CD4-positive, alpha-beta T cell (primary cell): Measurements from ENCODE around the gene ZRSR2. TPM values are rescaled to one million over a fixed set of nuclear protein-coding genes. Genes with fewer than 3 reads are reported as not detected.
A peak's percentile ranks its signal among the peaks of the same experiment; 100 is the strongest.

Experiments used
- ATAC-seq: fragments of 200-7000 bp; cut with Tn5 transposase; one replicate; pipeline ENCODE4 v1.10.0; 2022; ENCODE audit warnings: mild to moderate bottlenecking; ENCODE audit not compliant: poor library complexity
- CTCF ChIA-PET: fragments of 350-600 bp; sonication (Branson Sonifier 250); formaldehyde crosslinking; loops from one replicate; lab custom pipeline; 2021; ENCODE audit warnings: antibody characterized with exemption, inconsistent platforms; lab: Charles Lee
- POLR2A ChIA-PET: fragments of 350-600 bp; sonication (Branson Sonifier 250); formaldehyde crosslinking; loops from one replicate; lab custom pipeline; 2021; ENCODE audit warnings: antibody characterized with exemption, inconsistent platforms; lab: Charles Lee
- DNase-seq, 14 experiments: peaks; one replicate each; pipeline ENCODE4 v3.0.0-alpha.2; 2013 to 2020; ENCODE audit warnings: mixed read lengths in 2 of 14
- H3K27ac ChIP-seq, 2 donors: one replicate each; pipeline versions ENCODE4 v1.5.1 to v1.7.0; 2013; ENCODE audit warnings: low read length in 2 of 2, low read depth in 1 of 2, mild to moderate bottlenecking in 1 of 2
- H3K27me3 ChIP-seq, 2 experiments: 1 replicate in 1 of 2; 2 replicates in 1 of 2; pipeline versions ENCODE4 v1.6.1 to v1.7.0; 2013; ENCODE audit warnings: low read length in 2 of 2, control low read depth in 1 of 2, mild to moderate bottlenecking in 1 of 2, moderate library complexity in 1 of 2; ENCODE audit not compliant: insufficient read depth in 2 of 2, control insufficient read depth in 1 of 2
- H3K36me3 ChIP-seq: one replicate; pipeline ENCODE4 v1.6.1; 2013; ENCODE audit warnings: low read length, control low read depth; ENCODE audit not compliant: insufficient read depth
- H3K4me1 ChIP-seq: one replicate; pipeline ENCODE4 v1.6.1; 2013; ENCODE audit warnings: low read length, control low read depth; ENCODE audit not compliant: insufficient read depth
- H3K4me3 ChIP-seq: one replicate; pipeline ENCODE4 v1.5.1; 2013; ENCODE audit warnings: mild to moderate bottlenecking, low read length, moderate library complexity
- H3K9me3 ChIP-seq, 2 experiments: 1 replicate in 1 of 2; 2 replicates in 1 of 2; pipeline versions ENCODE4 v1.6.1 to v1.7.0; 2013; ENCODE audit warnings: low read length in 2 of 2, mild to moderate bottlenecking in 2 of 2, control low read depth in 1 of 2, moderate library complexity in 1 of 2; ENCODE audit not compliant: control insufficient read depth in 1 of 2, insufficient read depth in 1 of 2
- H3K27ac Mint-ChIP-seq: one replicate; pipeline ENCODE4 v1.8.0; 2020; ENCODE audit warnings: mixed read lengths
- H3K27me3 Mint-ChIP-seq: one replicate; pipeline ENCODE4 v1.8.0; 2021; ENCODE audit warnings: mixed read lengths
- H3K36me3 Mint-ChIP-seq: one replicate; pipeline ENCODE4 v1.8.0; 2021; ENCODE audit warnings: low read depth, mixed read lengths
- H3K4me1 Mint-ChIP-seq: one replicate; pipeline ENCODE4 v1.8.0; 2021; ENCODE audit warnings: low read depth, mixed read lengths
- H3K4me3 Mint-ChIP-seq: one replicate; pipeline ENCODE4 v1.8.0; 2020; ENCODE audit warnings: mild to moderate bottlenecking, mixed read lengths
- H3K9me3 Mint-ChIP-seq: one replicate; pipeline ENCODE4 v1.8.0; 2020; ENCODE audit warnings: mixed read lengths
- CTCF ChIP-seq: fragments of 200-600 bp; IDR thresholded peaks from one replicate; pipeline ENCODE4 v1.8.0; 2022; ENCODE audit warnings: antibody characterized with exemption, mild to moderate bottlenecking
- intact Hi-C, 2 experiments: fragments of 100-400 bp; cut with DNase I in 1 of 2; cut with micrococcal nuclease in 1 of 2; formaldehyde crosslinking; loops; one replicate each; pipeline versions ENCODE4 v1.15.1 to v1.9.0; 2023 to 2025; cut with DNase I, micrococcal nuclease
- total RNA-seq, 174 experiments: library from RNA in 2 of 174; stranded (reverse) in 2 of 174; gene quantifications; one replicate each; pipeline ENCODE4 v1.2.3 and lab custom pipeline; 2021 to 2026

The ZRSR2 gene
- total RNA-seq, 2 experiments from 2014 or later: 18.4 to 21.1 TPM

DNA sequence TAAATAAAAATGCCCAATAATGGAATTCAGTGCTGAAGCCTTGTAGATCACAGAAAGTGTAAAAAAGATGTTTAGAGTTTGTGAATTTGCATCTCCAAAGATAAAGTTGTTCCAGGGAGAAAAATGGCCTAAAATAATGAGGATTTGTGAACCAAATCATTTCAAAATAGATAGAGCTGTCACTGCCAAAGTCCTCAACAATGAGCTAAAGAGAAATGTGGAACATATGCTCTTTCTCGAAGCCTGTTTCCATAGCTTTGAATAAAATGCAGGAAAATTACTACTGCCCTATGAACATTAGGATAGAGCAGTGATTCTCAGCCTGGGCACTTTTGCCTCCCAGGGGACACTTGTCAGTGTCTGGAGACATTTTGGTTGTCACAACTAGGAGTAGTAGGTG lies 67.8 kb downstream of the ZRSR2 start:
- Histone ChIP-seq H3K27me3 (no peaks in the 10 kb centered on the region), H3K4me3 (no peak overlapping the region), H3K27ac (no peak overlapping the region), H3K9me3 (no peaks in the 10 kb centered on the region), H3K36me3 (no peaks in the 10 kb centered on the region), H3K4me1 (peaks cover 5% of the 10 kb centered on the region)
- Mint-ChIP-seq H3K4me3 (no peak overlapping the region), H3K9me3 (no peaks in the 10 kb centered on the region), H3K27ac (no peak overlapping the region), H3K4me1 (peaks cover 14% of the 10 kb centered on the region), H3K27me3 (no peaks in the 10 kb centered on the region), H3K36me3 (peaks cover 7% of the 10 kb centered on the region)
- DNase-seq (no peak), ATAC-seq (no peak)
- ChIA-PET POLR2A (no interaction called here), CTCF (interaction anchor here (1.7 kb wide), 1 partner anchor 42 kb away, joined by 6 read pairs; no protein-coding TSS in a partner anchor)
- intact Hi-C loops: loop anchor here in 1 of 2 experiments (10.0 kb wide), 4 partner anchors 523 to 1007 kb away; partner anchors contain the start of genes CTPS2, PIGA, SYAP1 and TXLNG
- TF ChIP-seq CTCF: no peak

- ChIA-PET CTCF (no interaction called here), POLR2A (no interaction called here)
- H3K4me1 Mint-ChIP-seq: no peaks in the 10 kb centered on the region
- no peaks in the 10 kb centered on the region for H3K36me3 Mint-ChIP-seq
- Histone ChIP-seq H3K9me3 (no peaks in the 10 kb centered on the region), H3K4me1 (no peaks in the 10 kb centered on the region), H3K27ac (no peak overlapping the region), H3K36me3 (no peaks in the 10 kb centered on the region), H3K27me3 (no peaks in the 10 kb centered on the region), H3K4me3 (no peak overlapping the region)
- ATAC-seq: no peak
- peak in 2 of 14 experiments; percentile 7 to 13 for DNase-seq
- TF ChIP-seq CTCF: no peak
- no peaks in the 10 kb centered on the region for H3K9me3 Mint-ChIP-seq
- intact Hi-C loops: no loop called here
- no peaks in the 10 kb centered on the region for H3K27me3 Mint-ChIP-seq
- H3K27ac Mint-ChIP-seq: no peak overlapping the region
- H3K4me3 Mint-ChIP-seq: no peak overlapping the region
Measured at GRCh38 chrX:15860921-15861320, 70.6 kb downstream of the ZRSR2 start.

- ChIA-PET POLR2A (no interaction called here), CTCF (no interaction called here)
- Mint-ChIP-seq H3K4me1 (no peaks in the 10 kb centered on the region), H3K27me3 (no peaks in the 10 kb centered on the region), H3K36me3 (no peaks in the 10 kb centered on the region), H3K4me3 (no peak overlapping the region), H3K27ac (no peak overlapping the region), H3K9me3 (no peaks in the 10 kb centered on the region)
- TF ChIP-seq CTCF: no peak
- no peak for ATAC-seq
- Histone ChIP-seq H3K4me1 (no peaks in the 10 kb centered on the region), H3K36me3 (no peaks in the 10 kb centered on the region), H3K4me3 (no peak overlapping the region), H3K27ac (no peak overlapping the region), H3K27me3 (no peaks in the 10 kb centered on the region), H3K9me3 (no peaks in the 10 kb centered on the region)
- intact Hi-C loops: no loop called here
- no peak for DNase-seq
Measured at GRCh38 chrX:15864023-15864422, 73.7 kb downstream of the ZRSR2 start.
